Activated CD4-positive, alpha-beta T cell treated with anti-CD3 and anti-CD28 coated beads for 48 hours (primary cell): ENCODE measurements around the gene MYO3B.
"Not testable (repeated sequence)": the region's sequence is repeated elsewhere in the genome, so short reads cannot be mapped to it uniquely, and the experiment has no call there.

Source experiments
- DNase-seq: peaks from one replicate; pipeline ENCODE4 v3.0.0-alpha.2; 2020

Gene MYO3B

DNA sequence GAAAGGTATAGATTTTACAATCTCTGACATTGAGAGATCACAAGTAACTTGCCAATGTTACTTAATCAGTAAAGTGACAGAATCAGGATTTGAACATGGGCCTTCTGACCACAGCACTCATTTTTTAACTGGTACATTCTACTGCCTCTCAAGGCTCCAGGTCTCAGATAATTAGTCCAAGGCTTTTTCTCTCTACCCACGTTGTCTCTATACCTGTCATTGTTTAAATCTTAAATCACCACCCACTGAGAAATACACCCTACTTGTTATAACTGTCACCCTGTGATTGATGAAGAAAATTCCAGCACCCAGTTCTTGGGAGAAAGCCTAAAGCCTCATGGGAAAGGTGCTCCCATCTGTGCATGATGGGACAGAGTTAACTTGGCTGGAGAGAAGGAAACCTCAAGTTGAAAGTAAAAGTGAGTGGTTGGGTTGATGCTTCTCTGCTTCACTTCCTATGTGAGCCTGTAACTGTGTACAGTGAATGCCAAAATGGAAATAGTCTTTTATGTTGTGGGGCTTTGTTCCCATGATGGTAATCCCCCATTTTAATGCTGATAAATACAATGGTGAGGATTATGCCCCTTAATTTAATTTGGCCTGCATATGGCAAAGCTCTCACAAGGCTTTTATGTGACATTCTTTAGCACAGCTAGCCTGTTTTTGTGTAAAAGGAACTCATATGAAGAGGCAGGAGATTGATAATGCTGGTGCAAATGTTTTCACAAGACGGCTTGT, 347.1 kb downstream of the MYO3B start:
- no peak for DNase-seq

DNA sequence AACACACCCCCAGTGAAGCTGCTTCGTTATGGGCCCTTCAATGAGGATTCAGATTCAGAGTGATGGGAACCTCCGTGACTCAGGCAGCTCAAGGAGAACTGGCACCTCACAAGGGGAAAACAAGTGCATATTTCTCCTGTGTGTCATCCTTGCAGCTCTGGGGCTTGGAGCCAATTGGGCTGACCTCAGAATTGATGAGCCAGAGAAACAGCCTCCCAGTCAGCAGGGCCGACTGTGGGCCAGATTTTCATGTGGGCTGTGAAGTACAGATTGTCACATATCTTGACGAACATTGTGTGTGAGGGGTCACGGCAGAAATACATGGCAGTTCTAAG, 347.6 kb downstream of the MYO3B start:
- no peak for DNase-seq

DNA sequence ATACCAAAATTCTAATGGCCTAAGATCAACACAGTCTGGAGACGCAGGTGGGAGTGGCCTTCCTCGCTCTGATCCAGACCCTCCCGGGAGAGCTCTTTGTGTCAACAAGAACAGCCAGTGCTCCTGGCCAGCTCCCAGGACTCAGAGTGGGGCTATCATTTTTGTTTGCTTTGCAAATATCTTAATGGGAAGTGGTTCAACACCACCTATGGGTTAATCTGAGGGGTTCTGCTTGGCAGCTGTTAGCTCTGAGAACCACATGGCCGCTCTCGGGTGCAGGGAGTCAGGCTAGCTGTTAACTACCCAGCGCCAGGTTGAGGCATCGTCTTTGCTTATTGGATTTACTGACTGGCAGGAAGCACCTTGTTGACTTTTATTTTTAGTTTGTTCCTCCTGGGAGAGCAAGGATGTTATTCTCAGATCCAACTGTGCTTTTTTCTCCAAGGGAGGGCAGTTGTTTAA, 352.4 kb downstream of the MYO3B start:
- DNase-seq = no peak

DNA sequence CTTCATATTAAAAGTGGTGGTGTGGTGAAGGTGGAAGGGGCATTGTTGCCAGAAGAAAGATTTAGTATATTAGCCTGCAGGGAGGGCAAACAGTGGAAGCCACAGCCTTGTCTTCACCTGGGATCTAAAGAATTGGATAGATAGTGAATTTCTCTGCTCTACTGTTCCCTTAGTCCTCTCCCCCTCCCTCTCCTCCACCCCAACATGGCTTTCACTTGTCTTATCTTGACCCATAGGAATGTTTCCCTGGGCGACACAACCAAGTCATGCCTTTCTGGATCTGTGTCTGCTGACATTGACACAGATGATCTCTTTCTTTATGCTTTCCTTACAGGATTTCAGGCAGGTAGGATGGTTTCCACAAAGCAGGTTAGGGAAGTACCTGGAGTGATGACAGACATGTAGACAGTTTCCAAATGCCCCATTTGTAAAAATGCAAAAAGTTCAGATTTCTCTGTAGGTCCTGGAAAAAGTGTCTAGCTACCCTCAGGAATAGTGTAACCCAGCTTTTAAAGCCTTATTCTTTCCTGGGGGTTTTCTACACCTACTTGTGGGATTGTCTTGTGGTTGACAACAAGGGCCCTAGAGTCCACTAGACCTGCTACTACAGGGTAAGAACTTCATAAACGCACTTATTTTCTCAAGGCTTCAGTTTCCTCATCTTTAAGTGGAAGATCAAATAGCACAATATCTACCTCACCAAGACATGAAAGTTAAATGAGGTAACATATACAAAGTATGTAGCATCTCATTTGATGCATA, 353.0 kb downstream of the MYO3B start:
- no peak for DNase-seq

DNA sequence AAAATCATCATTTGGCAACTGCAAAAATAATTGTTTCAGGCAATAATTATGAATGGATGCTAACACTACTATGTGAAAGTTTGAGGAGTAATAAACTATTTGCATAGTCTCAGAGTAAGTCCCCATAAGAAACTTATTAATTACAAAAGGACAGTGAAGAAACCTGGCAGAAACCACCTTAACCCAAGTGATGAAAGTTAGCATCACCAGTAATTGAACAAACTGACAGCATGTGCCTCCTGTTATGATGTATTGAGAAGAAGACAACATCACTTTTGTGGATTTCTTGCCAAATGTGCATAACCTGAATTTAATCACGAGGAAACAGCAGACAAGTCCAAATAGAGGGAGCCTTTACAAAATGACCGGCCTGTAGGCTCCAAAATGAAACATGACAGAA, 353.9 kb downstream of the MYO3B start:
- no peak for DNase-seq

DNA sequence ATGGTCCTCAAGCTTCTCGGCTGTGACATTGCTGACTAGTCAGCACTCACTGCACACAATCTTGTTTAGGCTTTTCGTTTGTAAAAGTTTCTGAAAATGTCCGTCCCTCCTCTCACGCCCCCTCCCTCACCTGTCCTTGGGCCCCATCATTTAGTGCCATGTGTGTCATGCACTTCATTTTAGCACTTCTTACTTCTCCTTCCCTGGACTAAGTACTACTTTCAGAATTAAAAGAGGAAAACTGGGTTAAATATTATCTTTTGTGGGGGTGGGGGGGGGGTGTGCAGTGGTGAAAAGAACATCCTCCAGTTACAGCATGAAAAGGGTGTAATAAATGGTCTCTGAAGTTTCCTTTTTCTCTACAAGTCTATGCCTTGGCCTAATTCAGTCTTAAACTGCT, 355.2 kb downstream of the MYO3B start:
- no peak for DNase-seq

DNA sequence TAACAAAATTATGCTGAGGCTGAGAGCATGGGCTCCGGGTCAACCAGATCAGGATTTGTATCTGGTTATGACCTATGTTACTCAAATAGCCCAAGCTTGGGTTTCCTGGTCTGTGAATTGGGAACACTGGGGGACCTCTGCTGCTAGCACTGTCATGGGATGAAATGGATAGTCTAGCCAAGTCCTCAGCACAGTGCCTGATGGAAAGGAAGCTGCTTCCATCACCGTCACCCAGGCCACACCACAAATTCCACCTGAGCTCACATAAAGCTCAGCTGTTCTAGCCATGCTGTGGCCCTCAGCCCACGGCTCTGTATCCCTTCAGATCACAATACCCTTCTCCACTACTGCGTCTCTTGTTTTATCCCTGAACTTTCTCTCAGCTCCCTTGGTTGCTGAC, 357.6 kb downstream of the MYO3B start:
- DNase-seq = no peak

DNA sequence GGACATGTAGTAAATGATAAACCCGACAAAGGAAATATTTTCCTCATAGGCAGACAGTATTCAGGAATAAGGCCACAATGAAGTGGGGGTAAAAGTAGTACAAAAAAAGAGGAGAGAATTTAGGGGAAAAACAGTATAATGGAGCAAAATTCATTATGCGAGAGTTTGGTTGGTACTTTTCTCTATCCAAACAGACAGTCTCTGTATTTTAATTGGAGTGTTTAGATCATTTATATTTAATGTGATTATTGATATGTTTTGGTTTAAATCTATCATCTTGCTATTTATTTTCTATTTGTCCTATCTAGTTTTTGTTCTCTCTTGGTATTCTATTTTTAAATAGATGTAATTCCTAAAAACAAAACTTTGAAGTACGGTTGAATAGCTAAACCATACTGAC, 366.9 kb downstream of the MYO3B start:
- no peak for DNase-seq

DNA sequence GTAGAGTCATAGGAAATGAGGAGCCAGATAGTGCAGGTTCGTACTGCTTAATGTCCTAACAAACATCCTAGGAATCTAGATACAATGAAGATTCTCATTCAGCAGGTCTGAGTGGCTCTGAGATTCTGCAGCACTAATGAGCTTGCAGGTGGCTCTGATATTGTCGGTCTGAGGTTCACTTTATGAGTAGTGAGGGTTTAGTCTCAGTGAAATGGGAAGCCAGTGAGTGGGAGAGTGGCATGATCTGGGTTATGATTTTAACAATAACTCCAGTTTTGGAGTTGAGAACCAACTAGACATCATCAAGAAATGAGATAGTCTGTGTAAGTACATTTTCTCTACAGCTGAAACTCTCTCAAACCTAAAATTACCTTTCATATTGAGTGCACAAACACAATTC, 370.4 kb downstream of the MYO3B start:
- no peak for DNase-seq

DNA sequence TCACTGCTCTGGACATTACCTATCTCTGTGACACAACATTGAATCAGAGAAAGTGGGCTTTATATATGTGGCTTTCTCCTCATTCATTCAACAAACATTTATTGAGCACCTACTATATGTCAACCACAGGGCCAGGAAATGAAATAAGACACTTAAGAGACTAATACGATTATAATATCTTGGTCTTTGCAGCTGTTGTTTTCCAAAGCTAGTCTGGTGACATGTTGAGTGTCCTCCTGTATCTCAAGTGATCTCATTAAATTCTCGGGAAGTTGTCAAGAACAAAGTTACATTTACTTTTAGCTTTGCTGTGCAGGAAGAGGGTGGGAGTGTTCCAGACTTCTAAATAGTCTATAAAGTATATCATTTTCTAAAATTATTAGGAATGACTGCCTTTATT, 372.6 kb downstream of the MYO3B start:
- DNase-seq = no peak

DNA sequence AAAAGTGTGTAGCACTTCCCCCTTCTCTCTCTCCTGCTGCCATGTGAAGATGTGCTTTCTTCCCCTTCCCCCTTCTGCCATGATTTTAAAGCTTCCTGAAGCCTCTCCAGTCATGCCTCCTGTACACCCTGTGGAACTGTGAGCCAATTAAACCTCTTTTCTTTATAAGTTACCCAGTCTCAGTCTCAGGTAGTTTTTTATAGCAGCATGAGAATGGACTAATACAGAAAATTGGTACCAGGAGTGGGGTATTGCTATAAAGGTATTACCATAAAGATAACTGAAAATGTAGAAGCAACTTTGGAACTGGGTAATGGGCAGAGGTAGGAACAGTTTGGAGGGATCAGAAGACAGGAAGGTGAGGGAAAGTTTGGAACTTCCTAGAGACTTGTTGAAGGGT, 374.0 kb downstream of the MYO3B start:
- DNase-seq = not testable (repeated sequence)

DNA sequence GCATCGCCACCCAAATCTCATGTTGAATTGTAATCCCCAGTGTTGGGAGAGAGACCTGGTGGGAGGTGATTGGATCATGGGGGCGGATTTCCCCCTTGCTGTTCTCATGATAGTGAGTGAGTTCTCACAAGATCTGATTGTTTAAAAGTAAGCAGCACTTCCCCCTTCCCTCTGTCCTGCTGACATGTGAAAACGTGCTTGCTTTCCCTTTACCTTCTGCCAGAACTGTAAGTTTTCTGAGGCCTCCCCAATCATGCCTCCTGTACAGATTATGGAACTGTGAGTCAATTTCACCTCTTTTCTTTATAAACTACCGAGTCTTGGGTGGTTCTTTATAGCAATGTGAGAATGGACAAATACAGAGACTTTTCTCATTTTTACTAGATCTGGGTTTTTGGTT, 375.8 kb downstream of the MYO3B start:
- no peak for DNase-seq

DNA sequence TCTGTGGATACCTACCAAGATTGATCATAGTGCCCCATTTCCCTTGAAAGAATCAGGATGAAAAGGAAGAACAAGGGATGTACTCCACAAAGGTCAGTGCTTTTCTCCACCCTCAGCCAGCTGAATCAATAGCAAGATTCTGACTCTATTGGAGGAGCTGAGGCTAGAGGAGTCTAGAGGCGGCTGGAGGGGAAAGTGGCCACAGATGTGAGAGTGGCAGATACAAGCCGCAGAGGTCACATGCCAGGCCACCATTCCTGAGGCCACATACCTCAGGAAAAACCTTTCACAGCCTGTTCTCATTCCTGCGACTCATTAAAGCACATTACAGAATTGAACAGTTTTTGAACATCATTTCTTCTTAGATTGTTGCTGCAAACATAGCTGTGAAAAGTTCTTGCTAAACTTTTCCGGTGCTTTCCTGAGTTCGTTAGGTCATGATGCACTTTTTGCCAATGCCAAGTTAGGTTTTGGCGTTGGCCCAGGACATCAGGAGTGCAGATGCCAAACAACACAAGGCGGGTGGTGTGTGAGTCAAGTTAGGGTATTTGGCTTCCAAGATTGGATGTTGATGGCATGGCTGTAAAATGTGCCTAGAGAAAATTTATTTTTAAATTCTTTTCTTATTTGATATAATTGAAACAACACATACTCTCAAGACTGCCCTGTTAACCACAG, 376.5 kb downstream of the MYO3B start:
- no peak for DNase-seq

DNA sequence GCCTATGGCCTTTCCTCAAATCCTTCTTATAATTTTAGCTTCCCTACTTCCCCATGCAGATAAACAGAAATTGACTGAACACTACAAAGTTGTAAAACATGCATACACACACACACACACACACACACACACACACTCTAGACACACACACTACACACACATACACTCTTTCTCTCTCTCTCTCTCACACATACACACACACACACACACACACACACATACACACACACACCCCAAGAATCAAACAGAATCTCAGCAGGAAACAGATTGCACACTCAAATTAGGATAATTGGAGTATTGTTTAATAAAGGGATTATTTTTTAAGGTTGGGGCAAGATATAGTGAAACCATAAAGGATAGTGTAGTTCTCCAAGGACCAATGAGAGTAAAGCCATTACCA, 385.0 kb downstream of the MYO3B start:
- DNase-seq = no peak

DNA sequence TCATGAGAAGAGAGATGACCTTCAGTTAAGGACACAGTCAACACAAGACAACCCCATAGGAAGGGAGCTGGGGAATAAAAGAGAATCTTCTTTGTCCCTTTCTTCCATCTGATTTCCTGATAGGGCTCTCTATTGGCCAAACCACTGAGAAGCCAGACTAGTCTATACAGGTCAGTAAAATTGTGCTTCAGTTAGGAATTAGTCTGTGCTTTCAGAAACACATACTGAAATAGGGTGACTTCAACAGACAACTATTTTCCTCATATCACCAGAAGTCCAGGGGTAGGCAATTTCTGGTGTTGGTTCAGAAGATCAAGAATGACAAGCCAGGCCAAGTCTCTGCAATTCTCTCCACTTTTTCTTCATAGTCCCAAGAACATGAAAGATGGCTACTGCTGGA, 385.5 kb downstream of the MYO3B start:
- DNase-seq = no peak

DNA sequence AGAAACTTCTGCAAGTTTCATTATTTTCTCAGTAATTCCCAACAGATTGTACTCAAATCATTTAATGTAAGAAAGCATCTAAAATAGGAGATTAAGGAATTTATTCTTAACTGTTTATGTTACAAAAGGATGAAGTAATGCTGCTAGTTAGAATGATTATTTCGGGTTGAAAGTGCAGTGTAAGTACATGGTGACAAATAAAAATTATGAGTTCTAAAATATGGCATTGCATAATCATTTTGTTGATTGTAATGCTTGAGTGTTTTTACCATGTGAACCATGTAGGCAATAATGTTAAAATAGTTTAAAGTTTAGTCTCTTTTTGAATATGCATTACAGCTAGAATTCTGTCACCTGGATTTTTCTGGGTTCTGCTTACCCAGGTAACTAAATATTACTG, 388.2 kb downstream of the MYO3B start:
- no peak for DNase-seq

DNA sequence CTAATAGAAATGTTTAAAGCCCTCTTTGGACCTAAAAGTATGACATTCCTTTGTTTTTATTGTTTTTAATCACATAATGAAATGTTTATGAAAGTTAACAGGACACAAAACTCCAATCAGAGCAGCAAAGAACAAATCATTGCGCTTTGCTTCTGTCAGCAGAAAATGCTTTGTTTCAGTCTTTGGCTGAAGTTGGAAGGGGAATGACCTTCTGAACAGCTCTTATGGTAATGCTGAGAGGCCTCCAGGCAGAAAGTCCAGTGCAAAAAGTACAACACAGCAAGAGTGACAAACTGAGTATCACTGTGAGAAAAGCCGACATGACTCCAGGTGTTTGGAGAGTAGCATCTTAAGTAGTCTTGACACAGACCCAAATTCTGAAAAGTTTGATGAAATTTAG, 389.5 kb downstream of the MYO3B start:
- no peak for DNase-seq

DNA sequence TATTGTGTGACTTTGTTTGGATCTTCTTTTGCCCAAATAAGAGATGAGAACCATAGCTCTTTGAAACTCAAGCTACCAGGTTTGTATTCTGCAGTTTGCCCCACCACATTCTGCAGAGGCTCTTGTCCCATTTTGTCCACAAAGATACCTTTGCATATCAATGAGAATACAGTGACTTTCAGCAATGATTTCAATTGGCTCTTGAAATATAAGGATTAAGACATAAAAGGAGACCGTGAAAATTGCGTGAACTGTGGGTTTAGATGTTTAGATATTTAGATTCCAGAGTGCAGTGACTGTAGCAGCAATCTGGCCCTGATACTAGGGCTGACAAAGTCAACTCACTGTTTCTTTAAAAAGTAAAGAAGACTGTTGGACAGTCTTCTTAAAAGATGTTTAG, 390.6 kb downstream of the MYO3B start:
- DNase-seq = no peak

DNA sequence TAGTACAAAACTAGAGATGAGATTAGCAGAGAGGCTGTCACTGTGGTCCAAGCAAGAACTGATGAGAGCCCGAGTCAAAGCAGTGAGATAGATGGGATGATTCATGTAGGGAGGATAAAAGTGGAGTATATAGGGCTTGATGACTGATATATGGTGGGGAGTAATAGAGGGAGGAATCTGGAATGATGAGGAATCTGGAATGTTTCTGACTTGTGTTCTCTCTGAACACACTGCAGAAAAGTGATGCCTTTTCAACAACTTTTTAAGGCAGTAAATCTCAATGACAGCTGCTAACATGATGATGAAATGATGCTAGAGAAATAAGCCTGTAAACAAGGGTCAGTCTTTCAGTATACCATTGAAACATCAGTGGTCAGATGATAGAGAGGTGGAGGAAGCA, 393.7 kb downstream of the MYO3B start:
- no peak for DNase-seq

DNA sequence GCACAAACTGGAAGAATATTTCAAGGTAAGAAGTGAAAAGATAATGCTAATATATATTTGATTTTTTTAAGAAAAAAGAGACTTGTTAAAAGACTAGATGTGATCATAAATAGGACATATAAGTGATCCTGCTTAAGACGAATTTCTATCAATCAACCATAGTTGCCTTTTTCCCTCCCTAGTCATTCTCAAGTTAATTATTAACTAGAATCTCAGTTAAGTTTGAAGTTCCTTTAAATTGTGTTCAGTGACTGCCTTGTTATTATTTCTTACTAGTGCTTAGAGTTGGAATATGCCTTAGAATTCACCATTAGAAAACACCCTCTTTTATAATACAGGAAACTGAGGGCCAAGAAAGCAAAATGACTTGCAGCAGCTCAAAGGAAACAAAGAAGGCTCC, 395.7 kb downstream of the MYO3B start:
- DNase-seq = no peak

DNA sequence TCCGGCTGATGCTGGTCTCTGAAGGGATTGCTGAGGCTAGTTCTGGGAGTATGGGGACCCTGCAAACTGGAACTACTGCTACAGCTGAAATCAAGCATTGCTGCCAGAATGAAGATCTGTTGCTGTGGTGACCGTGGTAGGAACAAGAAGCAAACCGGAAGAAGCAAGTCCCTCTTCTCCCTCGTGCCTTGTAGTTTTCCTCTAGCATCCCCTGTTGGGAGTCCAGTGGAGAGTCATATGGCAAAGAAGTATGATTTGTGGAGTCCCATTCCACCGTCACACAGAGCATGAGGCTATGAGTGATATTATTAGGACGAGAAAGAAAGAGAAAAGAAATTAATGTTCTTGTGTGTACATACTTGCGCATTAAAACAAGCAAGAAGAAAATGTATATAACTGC, 398.3 kb downstream of the MYO3B start:
- no peak for DNase-seq

DNA sequence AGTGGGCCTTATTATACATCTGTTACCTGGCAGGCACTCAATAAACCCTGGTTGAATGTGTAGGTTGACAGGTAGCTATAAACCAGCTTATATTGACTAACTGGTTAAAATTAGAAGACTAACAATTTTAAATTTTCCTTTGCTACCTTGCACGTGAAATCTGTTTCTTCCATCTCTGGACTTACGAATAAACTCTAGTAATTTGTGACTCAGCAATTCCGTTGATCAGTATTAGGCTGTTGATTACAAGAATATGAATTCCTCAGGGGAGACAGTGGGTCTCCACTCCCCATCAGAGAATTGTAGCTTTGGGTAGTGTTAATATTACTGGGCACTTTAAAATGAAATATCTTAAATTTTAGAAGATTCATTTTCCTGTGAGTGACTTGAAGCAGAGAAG, 399.4 kb downstream of the MYO3B start:
- no peak for DNase-seq

DNA sequence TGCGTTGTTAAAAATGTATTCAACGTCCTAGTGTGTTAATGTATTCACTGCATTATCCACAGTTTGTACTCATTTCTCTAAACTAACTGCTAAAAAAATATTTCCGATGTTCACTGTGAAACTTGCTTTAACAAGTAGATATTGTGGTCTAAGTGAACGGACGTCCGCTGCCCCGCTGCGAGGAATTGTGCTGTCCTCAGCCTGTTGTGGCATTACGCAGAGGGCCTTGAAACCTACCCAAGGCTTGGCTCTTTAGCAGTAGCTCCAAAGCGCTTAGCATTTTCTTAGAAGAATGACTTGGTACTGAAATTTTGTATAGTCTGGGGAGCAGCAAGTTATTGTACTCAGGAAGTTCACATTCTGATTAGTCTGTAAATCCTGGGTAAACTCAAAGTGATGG, 400.7 kb downstream of the MYO3B start:
- DNase-seq = no peak

DNA sequence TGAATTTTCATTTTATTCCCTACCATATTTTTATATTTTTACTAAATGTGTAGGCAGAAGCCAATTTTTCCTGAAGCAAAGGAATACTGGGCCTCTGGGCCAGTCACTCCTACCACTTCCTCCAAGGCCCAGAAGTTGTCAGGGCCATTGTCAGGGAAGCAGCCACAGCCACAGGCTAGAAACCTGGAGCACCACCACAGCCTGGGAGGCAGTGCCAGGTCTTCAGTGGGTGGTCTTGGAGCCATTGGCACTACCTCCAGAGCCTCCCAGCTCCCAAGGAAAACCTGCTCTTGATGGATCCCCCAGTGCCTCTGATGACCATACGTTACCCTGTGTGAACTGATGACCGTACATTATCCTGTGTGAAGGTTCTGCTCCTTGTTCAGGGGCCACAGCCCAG, 401.6 kb downstream of the MYO3B start:
- no peak for DNase-seq
